CD14-positive monocyte (primary cell): ENCODE data around the gene INPP5B. TPM values are rescaled to one million over a fixed set of nuclear protein-coding genes. Genes with fewer than 3 reads are reported as not detected.

Source experiments
- DNase-seq, 3 donors: peaks; one replicate each; pipeline ENCODE4 v3.0.0-alpha.2; 2011 to 2022
- H2AFZ ChIP-seq: 2 replicates; pipeline ENCODE4 v1.6.0; 2012; ENCODE audit warnings: mild to moderate bottlenecking, low read depth, low read length, inconsistent platforms; ENCODE audit not compliant: insufficient read depth, poor library complexity, severe bottlenecking
- H3K27ac ChIP-seq, 2 donors: 1 replicate in 1 of 2; 2 replicates in 1 of 2; pipeline ENCODE4 v1.5.1; 2012 to 2013; ENCODE audit warnings: low read length in 2 of 2, control low read depth in 1 of 2, inconsistent platforms in 1 of 2, low read depth in 1 of 2, mild to moderate bottlenecking in 1 of 2
- H3K27me3 ChIP-seq, 2 donors: one replicate each; pipeline versions ENCODE4 v1.6.0 to v1.6.1; 2011 to 2013; ENCODE audit warnings: low read length in 2 of 2; ENCODE audit not compliant: control insufficient read depth in 2 of 2, insufficient read depth in 2 of 2
- H3K36me3 ChIP-seq, 2 donors: replicated peaks in 1 of 2; 1 replicate in 1 of 2; 2 replicates in 1 of 2; pipeline versions ENCODE4 v1.5.1 to v1.6.1; 2012 to 2013; ENCODE audit warnings: low read length in 2 of 2, control low read depth in 1 of 2, inconsistent platforms in 1 of 2, mild to moderate bottlenecking in 1 of 2; ENCODE audit not compliant: insufficient read depth in 2 of 2, control insufficient read depth in 1 of 2
- H3K4me1 ChIP-seq, 2 donors: 1 replicate in 1 of 2; 2 replicates in 1 of 2; pipeline versions ENCODE4 v1.5.1 to v1.6.1; 2012 to 2013; ENCODE audit warnings: low read length in 2 of 2, control low read depth in 1 of 2, inconsistent platforms in 1 of 2, mild to moderate bottlenecking in 1 of 2, moderate library complexity in 1 of 2; ENCODE audit not compliant: insufficient read depth in 2 of 2, control insufficient read depth in 1 of 2
- H3K4me2 ChIP-seq: replicated peaks from 2 replicates; pipeline ENCODE3; 2012; ENCODE audit warnings: low read length, moderate library complexity, mild to moderate bottlenecking; ENCODE audit not compliant: poor library complexity, severe bottlenecking; ENCODE audit errors: extremely low read depth
- H3K4me3 ChIP-seq, 3 experiments: fragments of 200-600 bp in 1 of 3; sonication (generic) in 1 of 3; replicated peaks in 1 of 3; 1 replicate in 2 of 3; 2 replicates in 1 of 3; pipeline ENCODE4 v1.5.1; 2011 to 2013; ENCODE audit warnings: low read length in 3 of 3, mild to moderate bottlenecking in 3 of 3, control low read depth in 2 of 3, low read depth in 2 of 3, inconsistent platforms in 1 of 3, moderate library complexity in 1 of 3
- H3K79me2 ChIP-seq: 2 replicates; pipeline ENCODE4 v1.6.0; 2012; ENCODE audit warnings: mild to moderate bottlenecking, control low read depth, inconsistent platforms, low read length, moderate library complexity; ENCODE audit not compliant: insufficient read depth
- H3K9ac ChIP-seq: 2 replicates; pipeline ENCODE4 v1.6.0; 2017; ENCODE audit warnings: low read length, mild to moderate bottlenecking; ENCODE audit not compliant: insufficient read depth, poor library complexity, severe bottlenecking
- H3K9me3 ChIP-seq, 2 donors: replicated peaks in 1 of 2; 1 replicate in 1 of 2; 2 replicates in 1 of 2; pipeline versions ENCODE4 v1.5.1 to v1.6.1; 2012 to 2013; ENCODE audit warnings: low read length in 2 of 2, control low read depth in 1 of 2; ENCODE audit not compliant: control insufficient read depth in 1 of 2, insufficient read depth in 1 of 2
- H4K20me1 ChIP-seq: 2 replicates; pipeline ENCODE4 v1.6.0; 2012; ENCODE audit warnings: mild to moderate bottlenecking, low read length, control low read depth, moderate library complexity; ENCODE audit not compliant: insufficient read depth
- H3K27ac Mint-ChIP-seq, 7 donors: one replicate each; pipeline ENCODE4 v1.8.0; 2020; ENCODE audit warnings: mild to moderate bottlenecking in 7 of 7, mixed read lengths in 7 of 7, moderate library complexity in 6 of 7, inconsistent platforms in 2 of 7
- H3K27me3 Mint-ChIP-seq, 3 donors: one replicate each; pipeline ENCODE4 v1.8.0; 2021 to 2022; ENCODE audit warnings: low read depth in 3 of 3, mild to moderate bottlenecking in 3 of 3, mixed read lengths in 3 of 3, moderate library complexity in 3 of 3, inconsistent platforms in 1 of 3
- H3K36me3 Mint-ChIP-seq, 2 donors: one replicate each; pipeline ENCODE4 v1.8.0; 2020; ENCODE audit warnings: mixed read lengths in 2 of 2, inconsistent platforms in 1 of 2, mild to moderate bottlenecking in 1 of 2
- H3K4me1 Mint-ChIP-seq: one replicate; pipeline ENCODE4 v1.8.0; 2020; ENCODE audit warnings: mild to moderate bottlenecking, mixed read lengths
- H3K4me3 Mint-ChIP-seq, 2 donors: one replicate each; pipeline ENCODE4 v1.8.0; 2020; ENCODE audit warnings: mild to moderate bottlenecking in 2 of 2, mixed read lengths in 2 of 2, moderate library complexity in 1 of 2
- H3K9me3 Mint-ChIP-seq, 7 donors: one replicate each; pipeline ENCODE4 v1.8.0; 2020 to 2022; ENCODE audit warnings: mixed read lengths in 7 of 7, mild to moderate bottlenecking in 6 of 7, moderate library complexity in 6 of 7, inconsistent platforms in 2 of 7
- CTCF ChIP-seq: fragments of 200-600 bp; IDR thresholded peaks from one replicate; pipeline ENCODE4 v1.8.0; 2022; ENCODE audit warnings: antibody characterized with exemption, mild to moderate bottlenecking
- WGBS: methylation state at CpG from one replicate; pipeline ENCODE4 v1.1.5; 2013; ENCODE audit warnings: missing lambda C conversion rate; ENCODE audit not compliant: insufficient coverage; 5-methylcytosine and 5-hydroxymethylcytosine counted together
- intact Hi-C, 2 donors: fragments of 100-400 bp; cut with micrococcal nuclease; formaldehyde crosslinking; loops; one replicate each; pipeline versions ENCODE4 v1.15.0 to v1.15.1; 2023
- polyA plus RNA-seq, 3 donors: library from polyadenylated mRNA; depleted of rRNA in 1 of 3; unstranded in 2 of 3; stranded (reverse) in 1 of 3; fragments of 300-500 nt in 2 of 3; fragments of >200 nt in 1 of 3; fragmentation: Illumina TruSeq in 2 of 3; gene quantifications; 1 replicate in 2 of 3; 2 replicates in 1 of 3; pipeline ENCODE4 v1.2.3, GENCODE V29; 2012 to 2021

INPP5B gene
- polyA plus RNA-seq, 3 donors = 3.0 to 13.1 (median 5.8) TPM

DNA sequence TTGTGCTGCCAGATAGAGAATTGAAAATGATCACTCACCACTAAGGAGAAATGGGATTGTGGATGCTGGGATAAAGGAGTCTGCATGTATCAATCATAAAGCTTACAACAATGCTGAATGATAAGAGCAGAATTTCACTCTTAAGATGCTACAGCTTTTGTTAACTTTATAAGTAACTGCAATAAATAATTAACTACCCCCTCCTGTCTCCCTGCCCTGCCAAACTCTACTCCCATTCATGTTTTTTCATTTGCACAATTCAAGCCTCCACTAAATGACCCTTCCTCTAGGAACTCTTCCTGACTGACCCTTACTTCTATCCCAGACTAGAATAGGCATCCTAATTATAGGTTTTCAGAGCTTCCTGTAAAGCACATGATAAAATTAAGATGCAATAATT lies 102.3 kb downstream of the INPP5B start:
- peaks cover 98% of the 10 kb centered on the region for H3K79me2 ChIP-seq
- intact Hi-C loops = no loop called here
- Mint-ChIP-seq H3K36me3 (peaks cover 48 to 62% of the 10 kb centered on the region in 2 donors), H3K27me3 (no peaks in the 10 kb centered on the region), H3K4me3 (no peak overlapping the region), H3K4me1 (peaks cover 18% of the 10 kb centered on the region), H3K9me3 (no peaks in the 10 kb centered on the region), H3K27ac (peak overlapping the region in 6 of 7 donors; percentile 92 to 98 (median 94))
- no peak for TF ChIP-seq CTCF
- H3K36me3 ChIP-seq = peaks cover 21 to 40% of the 10 kb centered on the region in 2 donors
- H3K4me1 ChIP-seq = peaks cover 74% of the 10 kb centered on the region in 2 donors
- H2AFZ ChIP-seq = no peak overlapping the region
- H3K4me2 ChIP-seq = peak overlapping the region; percentile 65
- H3K27ac ChIP-seq = peak overlapping the region; percentile 91
- no peaks in the 10 kb centered on the region for H3K9me3 ChIP-seq
- no peaks in the 10 kb centered on the region for H3K27me3 ChIP-seq
- no peak for DNase-seq
- peak overlapping the region in 1 of 3 experiments; percentile 61 for H3K4me3 ChIP-seq
- no peak overlapping the region for H3K9ac ChIP-seq
- peaks cover 30% of the 10 kb centered on the region for H4K20me1 ChIP-seq

GRCh38 chr1:37841652-37842051 lies 105.2 kb downstream of the INPP5B start:
- H3K9me3 Mint-ChIP-seq = no peaks in the 10 kb centered on the region
- Histone ChIP-seq H4K20me1 (peaks cover 58% of the 10 kb centered on the region), H3K4me3 (no peak overlapping the region), H3K4me1 (peaks cover 45% of the 10 kb centered on the region in 2 donors), H3K36me3 (peaks cover 50 to 58% of the 10 kb centered on the region in 2 donors), H2AFZ (no peak overlapping the region), H3K27me3 (no peaks in the 10 kb centered on the region), H3K9ac (no peak overlapping the region), H3K4me2 (no peak overlapping the region), H3K27ac (peak overlapping the region in 1 of 2 donors; percentile 46), H3K79me2 (peaks cover 95% of the 10 kb centered on the region), H3K9me3 (no peaks in the 10 kb centered on the region)
- no peak for DNase-seq
- H3K27ac Mint-ChIP-seq = peak overlapping the region in 3 of 7 donors; percentile 30 to 80 (median 73)
- no peak for TF ChIP-seq CTCF
- peaks cover 18% of the 10 kb centered on the region for H3K4me1 Mint-ChIP-seq
- intact Hi-C loops = no loop called here
- no peak overlapping the region for H3K4me3 Mint-ChIP-seq
- no CpG with 5 or more reads among the region's 3 CpGs for WGBS
- peaks cover 0 to 1% (median 0%) of the 10 kb centered on the region in 3 donors for H3K27me3 Mint-ChIP-seq
- H3K36me3 Mint-ChIP-seq = peaks cover 64 to 73% of the 10 kb centered on the region in 2 donors
